Measurements from ENCODE around the gene ZNF330. TPM values are rescaled to one million over a fixed set of nuclear protein-coding genes. Genes with fewer than 3 reads are reported as not detected.

The ZNF330 gene
- total and polyA plus RNA-seq, 2 experiments from 2014 or later = 83.7 to 87.7 TPM

DNA sequence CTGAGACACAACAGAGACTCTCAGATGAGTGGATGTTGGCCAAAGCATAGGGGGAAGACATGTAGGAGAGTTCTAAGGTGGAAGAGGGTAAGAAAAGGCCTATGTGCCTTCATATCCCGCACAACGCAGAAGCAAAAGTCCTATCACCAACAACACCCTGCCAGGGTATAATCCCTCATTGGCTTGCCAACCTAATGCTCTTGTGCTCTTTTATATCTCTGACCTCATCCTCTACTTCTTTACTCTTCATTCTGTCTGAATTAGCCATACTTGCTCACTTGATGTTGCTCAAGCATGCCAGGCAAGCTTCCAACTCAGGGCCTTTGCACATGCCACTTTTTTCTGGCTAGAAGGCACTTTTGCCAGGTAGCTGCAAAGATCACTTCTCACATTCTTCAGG lies 28.1 kb upstream of the ZNF330 start:
- H3K4me1 ChIP-seq (ENCODE audit: low read depth) = no peaks in the 10 kb centered on the region
- no peaks in the 10 kb centered on the region for H3K36me3 ChIP-seq
- no peak for DNase-seq (ENCODE audit: low read depth in 1 of 2, low spot score in 1 of 2)
- no peaks in the 10 kb centered on the region for H3K27me3 ChIP-seq
- H3K27ac ChIP-seq = no peak overlapping the region
- H3K4me3 ChIP-seq = no peak overlapping the region
- H3K9me3 ChIP-seq (ENCODE audit: low read depth) = no peaks in the 10 kb centered on the region
- TF ChIP-seq, protein P1, sequence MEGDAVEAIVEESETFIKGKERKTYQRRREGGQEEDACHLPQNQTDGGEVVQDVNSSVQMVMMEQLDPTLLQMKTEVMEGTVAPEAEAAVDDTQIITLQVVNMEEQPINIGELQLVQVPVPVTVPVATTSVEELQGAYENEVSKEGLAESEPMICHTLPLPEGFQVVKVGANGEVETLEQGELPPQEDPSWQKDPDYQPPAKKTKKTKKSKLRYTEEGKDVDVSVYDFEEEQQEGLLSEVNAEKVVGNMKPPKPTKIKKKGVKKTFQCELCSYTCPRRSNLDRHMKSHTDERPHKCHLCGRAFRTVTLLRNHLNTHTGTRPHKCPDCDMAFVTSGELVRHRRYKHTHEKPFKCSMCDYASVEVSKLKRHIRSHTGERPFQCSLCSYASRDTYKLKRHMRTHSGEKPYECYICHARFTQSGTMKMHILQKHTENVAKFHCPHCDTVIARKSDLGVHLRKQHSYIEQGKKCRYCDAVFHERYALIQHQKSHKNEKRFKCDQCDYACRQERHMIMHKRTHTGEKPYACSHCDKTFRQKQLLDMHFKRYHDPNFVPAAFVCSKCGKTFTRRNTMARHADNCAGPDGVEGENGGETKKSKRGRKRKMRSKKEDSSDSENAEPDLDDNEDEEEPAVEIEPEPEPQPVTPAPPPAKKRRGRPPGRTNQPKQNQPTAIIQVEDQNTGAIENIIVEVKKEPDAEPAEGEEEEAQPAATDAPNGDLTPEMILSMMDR (IDR thresholded peaks at IDR 0.05; ENCODE audit: low read depth, low read length) = no peak

DNA sequence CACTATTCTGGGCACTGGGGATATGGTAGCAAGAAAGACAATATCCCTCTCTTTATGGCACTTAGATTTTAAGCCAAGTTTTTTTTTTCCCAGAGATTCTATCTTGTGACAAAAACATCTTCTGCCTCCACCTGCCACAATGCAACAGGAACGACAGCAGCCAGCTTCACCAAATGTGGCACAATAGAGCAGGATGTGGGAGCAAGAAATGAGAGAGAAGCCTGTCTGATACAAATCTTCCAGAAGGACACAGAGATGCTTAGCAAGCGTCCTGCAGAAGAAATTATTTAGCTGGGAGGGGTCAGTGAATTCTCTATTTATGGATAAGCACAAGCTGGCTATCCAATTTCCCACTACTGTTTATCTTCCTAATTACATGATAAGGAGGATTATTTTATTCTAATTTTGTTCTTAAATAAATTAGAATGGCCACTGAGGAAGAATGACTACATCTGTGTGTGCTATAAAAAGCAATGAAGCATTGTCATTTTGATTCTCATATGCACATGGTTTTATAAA lies 27.1 kb upstream of the ZNF330 start:
- DNase-seq (ENCODE audit: low read depth in 1 of 2, low spot score in 1 of 2) = no peak
- H3K36me3 ChIP-seq = no peaks in the 10 kb centered on the region
- H3K27me3 ChIP-seq = no peaks in the 10 kb centered on the region
- no peak overlapping the region for H3K4me3 ChIP-seq
- no peak overlapping the region for H3K27ac ChIP-seq
- H3K4me1 ChIP-seq (ENCODE audit: low read depth) = no peaks in the 10 kb centered on the region
- no peaks in the 10 kb centered on the region for H3K9me3 ChIP-seq (ENCODE audit: low read depth)
- TF ChIP-seq, protein P1 (IDR thresholded peaks at IDR 0.05; ENCODE audit: low read depth, low read length) = no peak

DNA sequence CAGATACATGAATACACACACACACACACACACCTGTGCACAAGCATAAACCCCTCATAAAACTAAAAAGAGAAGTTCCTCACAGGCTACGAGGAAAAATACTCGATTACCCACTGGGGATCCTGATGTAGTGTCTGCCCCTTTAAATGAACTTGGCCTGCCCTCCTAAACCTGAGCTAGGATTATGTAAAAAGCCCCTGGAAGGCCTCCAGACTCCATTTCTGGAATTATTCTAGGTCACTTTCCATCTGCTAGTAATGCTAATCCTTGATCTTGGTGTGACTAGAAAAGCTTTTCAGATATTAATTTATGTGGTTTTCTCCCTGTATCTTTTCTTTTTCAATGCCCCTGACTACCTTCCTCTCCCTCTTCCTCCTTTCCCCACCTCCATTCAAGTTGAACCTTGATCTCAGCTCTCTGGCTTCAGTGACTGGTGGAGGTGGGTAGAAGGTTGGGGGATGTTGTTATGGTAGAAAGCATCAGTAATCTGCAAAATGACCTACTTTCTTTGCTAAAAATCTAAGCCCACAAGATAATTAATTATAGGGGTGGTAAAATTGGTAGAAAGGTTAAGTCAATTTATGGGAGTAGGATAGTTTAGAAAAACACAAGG lies 25.5 kb upstream of the ZNF330 start:
- no peak overlapping the region for H3K4me3 ChIP-seq
- no peak for DNase-seq (ENCODE audit: low read depth in 1 of 2, low spot score in 1 of 2)
- no peaks in the 10 kb centered on the region for H3K36me3 ChIP-seq
- no peaks in the 10 kb centered on the region for H3K27me3 ChIP-seq
- TF ChIP-seq, protein P1 (IDR thresholded peaks at IDR 0.05; ENCODE audit: low read depth, low read length) = no peak
- H3K27ac ChIP-seq = no peak overlapping the region
- H3K4me1 ChIP-seq (ENCODE audit: low read depth) = no peaks in the 10 kb centered on the region
- no peaks in the 10 kb centered on the region for H3K9me3 ChIP-seq (ENCODE audit: low read depth)

- Histone ChIP-seq H3K4me3 (no peak overlapping the region), H3K9me3 (ENCODE audit: low read depth) (no peaks in the 10 kb centered on the region)
- DNase-seq (ENCODE audit: low read depth in 1 of 2, low spot score in 1 of 2) = no peak
Measured at GRCh38 chr4:141196227-141196933, 24.3 kb upstream of the ZNF330 start.

GRCh38 chr4:141207961-141208360 lies 12.7 kb upstream of the ZNF330 start:
- no peak for DNase-seq (ENCODE audit: low read depth in 1 of 2, low spot score in 1 of 2)
- Histone ChIP-seq H3K9me3 (ENCODE audit: low read depth) (no peaks in the 10 kb centered on the region), H3K27me3 (no peaks in the 10 kb centered on the region), H3K36me3 (no peaks in the 10 kb centered on the region), H3K4me3 (no peak overlapping the region), H3K27ac (no peak overlapping the region), H3K4me1 (ENCODE audit: low read depth) (no peaks in the 10 kb centered on the region)
- TF ChIP-seq, protein P1 (IDR thresholded peaks at IDR 0.05; ENCODE audit: low read depth, low read length) = no peak

More at GRCh38 chr4:141196227-141196933, 24.3 kb upstream of the ZNF330 start:
- Histone ChIP-seq H3K27ac (no peak overlapping the region), H3K36me3 (no peaks in the 10 kb centered on the region), H3K27me3 (no peaks in the 10 kb centered on the region), H3K4me1 (ENCODE audit: low read depth) (no peaks in the 10 kb centered on the region)
- TF ChIP-seq, protein P1 (IDR thresholded peaks at IDR 0.05; ENCODE audit: low read depth, low read length) = no peak

All from cardiac muscle cell (in vitro differentiated cells and primary cell).